GM06990 (cell line): Measurements from ENCODE around the gene CCDC85C.

ENCODE experiments used
- DNase-seq: peaks from one replicate; pipeline ENCODE4 v3.0.0-alpha.2; 2011; ENCODE audit not compliant: insufficient read length; ENCODE audit errors: extremely low read depth
- H3K27me3 ChIP-seq: replicated peaks from 2 replicates; pipeline ENCODE4 v1.6.0; 2011; ENCODE audit warnings: low read length; ENCODE audit not compliant: control insufficient read depth, insufficient read depth
- H3K36me3 ChIP-seq: 2 replicates; pipeline ENCODE4 v1.5.1; 2011; ENCODE audit warnings: low read length; ENCODE audit not compliant: control insufficient read depth, insufficient read depth
- H3K4me3 ChIP-seq: replicated peaks from 2 replicates; pipeline ENCODE4 v1.5.1; 2011; ENCODE audit warnings: low read depth, mild to moderate bottlenecking, control low read depth, low read length
- CTCF ChIP-seq: IDR thresholded peaks from 2 replicates; pipeline ENCODE4 v1.5.1; 2011; ENCODE audit warnings: low read length, control low read depth, mild to moderate bottlenecking, inconsistent platforms; ENCODE audit not compliant: insufficient read depth, poor library complexity, severe bottlenecking

Gene CCDC85C

GRCh38 chr14:99602054-99602787 lies 1.8 kb downstream of the CCDC85C start:
- TF ChIP-seq CTCF: no peak
- no peaks in the 10 kb centered on the region for H3K36me3 ChIP-seq
- no peaks in the 10 kb centered on the region for H3K27me3 ChIP-seq
- no peak overlapping the region for H3K4me3 ChIP-seq
- no peak for DNase-seq

- DNase-seq: no peak
- Histone ChIP-seq H3K4me3 (no peak overlapping the region), H3K27me3 (no peaks in the 10 kb centered on the region), H3K36me3 (no peaks in the 10 kb centered on the region)
- TF ChIP-seq CTCF: no peak
Observed at GRCh38 chr14:99601361-99601831, 2.6 kb downstream of the CCDC85C start.

- no peaks in the 10 kb centered on the region for H3K27me3 ChIP-seq
- no peaks in the 10 kb centered on the region for H3K36me3 ChIP-seq
- TF ChIP-seq CTCF: no peak
- H3K4me3 ChIP-seq: no peak overlapping the region
- DNase-seq: no peak
Observed at GRCh38 chr14:99600232-99600888, 3.6 kb downstream of the CCDC85C start.

- Histone ChIP-seq H3K4me3 (no peak overlapping the region), H3K27me3 (no peaks in the 10 kb centered on the region), H3K36me3 (no peaks in the 10 kb centered on the region)
- no peak for TF ChIP-seq CTCF
- DNase-seq: no peak
Observed at GRCh38 chr14:99599393-99599792, 4.6 kb downstream of the CCDC85C start.

- DNase-seq: no peak
- H3K4me3 ChIP-seq: no peak overlapping the region
- no peaks in the 10 kb centered on the region for H3K36me3 ChIP-seq
- no peak for TF ChIP-seq CTCF
- H3K27me3 ChIP-seq: no peaks in the 10 kb centered on the region
Observed at GRCh38 chr14:99598774-99599173, 5.2 kb downstream of the CCDC85C start.
